ENCODE data around the gene CCDC9.
"Not testable (repeated sequence)": the region's sequence is repeated elsewhere in the genome, so short reads cannot be mapped to it uniquely, and the experiment has no call there.

Gene CCDC9

GRCh38 chr19:47261946-47262793 lies 5.8 kb downstream of the CCDC9 start:
- DNase-seq (ENCODE audit: low spot score), result not testable (repeated sequence)

- no peak for DNase-seq (ENCODE audit: low spot score)
These were observed 8.3 kb downstream of the CCDC9 start for GRCh38 chr19:47264629-47265028.

GRCh38 chr19:47266401-47266941 lies 10.1 kb downstream of the CCDC9 start:
- no peak for DNase-seq (ENCODE audit: low spot score)

- DNase-seq (ENCODE audit: low spot score), result no peak
These were observed 11.0 kb downstream of the CCDC9 start for GRCh38 chr19:47267350-47267759.

GRCh38 chr19:47268028-47268427 lies 11.7 kb downstream of the CCDC9 start:
- no peak for DNase-seq (ENCODE audit: low spot score)

GRCh38 chr19:47269596-47269995 lies 13.3 kb downstream of the CCDC9 start:
- no peak for DNase-seq (ENCODE audit: low spot score)

- no peak for DNase-seq (ENCODE audit: low spot score)
These were observed 14.1 kb downstream of the CCDC9 start for GRCh38 chr19:47270408-47270807.

- DNase-seq (ENCODE audit: low spot score), result no peak
These were observed 15.6 kb downstream of the CCDC9 start for GRCh38 chr19:47271949-47272348.

GRCh38 chr19:47272448-47273312 lies 16.4 kb downstream of the CCDC9 start:
- DNase-seq (ENCODE audit: low spot score), result peak; percentile 59

- peak; percentile 95 for DNase-seq (ENCODE audit: low spot score)
These were observed 17.2 kb downstream of the CCDC9 start for GRCh38 chr19:47273313-47274070.

GRCh38 chr19:47274071-47274890 lies 18.0 kb downstream of the CCDC9 start, which contains the start of gene INAFM1:
INAFM1 (plus strand) TSS chr19:47274885; CDS start chr19:47274920, 35 bp downstream.
- DNase-seq (ENCODE audit: low spot score), result peak; percentile 93

- DNase-seq (ENCODE audit: low spot score), result peak; percentile 40
These were observed 18.8 kb downstream of the CCDC9 start for GRCh38 chr19:47274891-47275761.

GRCh38 chr19:47275791-47276461 lies 19.6 kb downstream of the CCDC9 start:
- DNase-seq (ENCODE audit: low spot score), result peak; percentile 29

- DNase-seq (ENCODE audit: low spot score), result not testable (repeated sequence)
These were observed 20.2 kb downstream of the CCDC9 start for GRCh38 chr19:47276513-47276912.

- DNase-seq (ENCODE audit: low spot score), result peak; percentile 37
These were observed 24.0 kb downstream of the CCDC9 start for GRCh38 chr19:47280183-47280797.

- DNase-seq (ENCODE audit: low spot score), result no peak
These were observed 27.2 kb downstream of the CCDC9 start for GRCh38 chr19:47283405-47284059.

- peak; percentile 78 for DNase-seq (ENCODE audit: low spot score)
These were observed 28.1 kb downstream of the CCDC9 start for GRCh38 chr19:47284324-47284899.

- peak; percentile 90 for DNase-seq (ENCODE audit: low spot score)
These were observed 39.7 kb downstream of the CCDC9 start for GRCh38 chr19:47296036-47296435.
